ENCODE results near the gene C11orf58. TPM values are rescaled to one million over a fixed set of nuclear protein-coding genes. Genes with fewer than 3 reads are reported as not detected.
A peak's percentile ranks its signal among the peaks of the same experiment; 100 is the strongest.

The C11orf58 gene
- total RNA-seq, 1 donor from 2014 or later: 143 TPM

DNA sequence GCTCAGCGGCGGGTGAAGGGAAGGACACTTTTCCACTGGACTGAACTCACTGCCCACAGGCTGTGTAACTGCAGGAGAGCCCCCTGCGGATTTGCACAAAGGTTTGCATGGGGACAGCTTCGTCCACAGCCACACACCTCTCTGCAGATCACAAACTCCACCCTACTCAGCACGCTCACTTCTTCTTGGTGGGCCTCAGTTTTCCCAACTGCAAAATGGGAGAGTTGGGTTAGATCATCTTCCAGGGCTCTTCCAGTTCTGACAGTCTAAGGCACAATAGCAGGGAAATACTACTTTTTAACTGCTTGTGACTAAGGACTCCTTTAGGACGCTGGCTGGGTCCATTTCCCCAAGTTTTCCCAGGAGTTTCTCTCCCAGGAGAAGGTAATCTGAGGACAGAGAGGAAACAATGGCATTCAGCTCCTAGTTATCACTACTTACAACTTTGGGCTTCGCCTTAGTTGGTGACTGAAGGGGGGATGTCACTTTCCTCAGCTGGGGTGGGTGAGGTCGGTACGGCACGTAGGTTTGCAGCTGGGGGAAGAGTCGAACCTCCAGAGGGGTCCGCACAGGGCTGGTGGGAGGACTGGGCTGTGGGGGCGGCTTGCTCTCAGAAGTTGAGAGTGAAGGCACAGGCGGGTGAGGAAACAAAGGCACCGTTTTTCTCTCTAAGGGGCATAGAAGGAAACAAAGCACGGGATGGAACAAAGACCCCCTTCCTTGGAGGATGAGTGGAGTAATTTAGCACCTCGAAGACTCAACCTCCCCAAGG lies 55.8 kb downstream of the C11orf58 start:
- peaks cover 35% of the 10 kb centered on the region for H3K4me1 Mint-ChIP-seq (ENCODE audit: unreplicated experiment)
- no peak overlapping the region for H3K27ac Mint-ChIP-seq (ENCODE audit: unreplicated experiment)

DNA sequence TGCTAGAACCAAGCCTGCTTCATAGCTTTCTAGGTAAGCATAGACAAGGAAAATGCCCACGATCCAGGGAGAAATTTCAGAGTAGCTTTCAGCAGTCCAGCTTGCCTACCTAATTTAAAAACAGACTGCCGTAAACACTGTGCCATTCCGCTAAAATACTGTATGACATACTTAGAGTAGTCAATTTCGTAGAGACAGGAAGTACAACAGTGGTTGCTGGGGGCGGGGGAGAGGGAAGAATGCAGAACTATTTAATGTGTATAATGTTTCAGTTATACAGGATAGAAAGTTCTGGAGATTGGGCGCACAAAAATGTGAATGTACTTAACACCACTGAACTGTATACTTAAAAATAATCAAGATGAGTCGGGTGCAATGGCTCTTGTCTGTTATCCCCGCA lies 56.7 kb downstream of the C11orf58 start:
- Mint-ChIP-seq H3K9me3 (ENCODE audit: unreplicated experiment) (no peaks in the 10 kb centered on the region), H3K27me3 (ENCODE audit: unreplicated experiment) (no peaks in the 10 kb centered on the region), H3K36me3 (ENCODE audit: unreplicated experiment) (peaks cover 4% of the 10 kb centered on the region), H3K4me1 (ENCODE audit: unreplicated experiment) (peaks cover 35% of the 10 kb centered on the region), H3K27ac (ENCODE audit: unreplicated experiment) (peak overlapping the region; percentile 15), H3K4me3 (ENCODE audit: unreplicated experiment) (no peak overlapping the region)
- no peak for DNase-seq (ENCODE audit: extremely low spot score, unreplicated experiment)
- TF ChIP-seq, protein P1, sequence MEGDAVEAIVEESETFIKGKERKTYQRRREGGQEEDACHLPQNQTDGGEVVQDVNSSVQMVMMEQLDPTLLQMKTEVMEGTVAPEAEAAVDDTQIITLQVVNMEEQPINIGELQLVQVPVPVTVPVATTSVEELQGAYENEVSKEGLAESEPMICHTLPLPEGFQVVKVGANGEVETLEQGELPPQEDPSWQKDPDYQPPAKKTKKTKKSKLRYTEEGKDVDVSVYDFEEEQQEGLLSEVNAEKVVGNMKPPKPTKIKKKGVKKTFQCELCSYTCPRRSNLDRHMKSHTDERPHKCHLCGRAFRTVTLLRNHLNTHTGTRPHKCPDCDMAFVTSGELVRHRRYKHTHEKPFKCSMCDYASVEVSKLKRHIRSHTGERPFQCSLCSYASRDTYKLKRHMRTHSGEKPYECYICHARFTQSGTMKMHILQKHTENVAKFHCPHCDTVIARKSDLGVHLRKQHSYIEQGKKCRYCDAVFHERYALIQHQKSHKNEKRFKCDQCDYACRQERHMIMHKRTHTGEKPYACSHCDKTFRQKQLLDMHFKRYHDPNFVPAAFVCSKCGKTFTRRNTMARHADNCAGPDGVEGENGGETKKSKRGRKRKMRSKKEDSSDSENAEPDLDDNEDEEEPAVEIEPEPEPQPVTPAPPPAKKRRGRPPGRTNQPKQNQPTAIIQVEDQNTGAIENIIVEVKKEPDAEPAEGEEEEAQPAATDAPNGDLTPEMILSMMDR (IDR thresholded peaks at IDR 0.05): no peak

More for the DNA sequence above, 55.8 kb downstream of the C11orf58 start:
- no peak overlapping the region for H3K4me3 Mint-ChIP-seq (ENCODE audit: unreplicated experiment)
- no peaks in the 10 kb centered on the region for H3K9me3 Mint-ChIP-seq (ENCODE audit: unreplicated experiment)
- DNase-seq (ENCODE audit: extremely low spot score, unreplicated experiment): no peak
- H3K27me3 Mint-ChIP-seq (ENCODE audit: unreplicated experiment): no peaks in the 10 kb centered on the region
- TF ChIP-seq, protein P1 (IDR thresholded peaks at IDR 0.05): no peak
- H3K36me3 Mint-ChIP-seq (ENCODE audit: unreplicated experiment): no peaks in the 10 kb centered on the region

DNA sequence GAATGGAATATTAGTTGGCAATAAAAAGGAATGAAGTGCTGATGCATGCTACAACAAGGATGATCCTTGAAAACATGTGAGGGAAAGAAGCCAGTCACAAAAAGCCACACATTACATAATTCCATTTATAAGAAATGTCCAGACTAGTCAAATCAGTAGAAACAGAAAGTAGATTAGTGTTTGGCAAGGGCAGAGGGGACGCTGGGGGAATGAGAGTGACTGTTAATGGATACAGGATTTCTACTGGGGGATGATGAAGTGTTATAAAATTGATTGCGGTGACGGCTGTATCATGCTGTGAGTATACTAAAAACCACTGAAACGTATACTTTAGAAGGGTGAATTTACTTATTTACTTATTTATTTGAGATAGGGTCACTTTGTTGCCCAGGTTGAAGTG lies 57.9 kb downstream of the C11orf58 start:
- no peaks in the 10 kb centered on the region for H3K27me3 Mint-ChIP-seq (ENCODE audit: unreplicated experiment)
- no peak for DNase-seq (ENCODE audit: extremely low spot score, unreplicated experiment)
- H3K27ac Mint-ChIP-seq (ENCODE audit: unreplicated experiment): no peak overlapping the region
- TF ChIP-seq, protein P1 (IDR thresholded peaks at IDR 0.05): no peak
- no peaks in the 10 kb centered on the region for H3K9me3 Mint-ChIP-seq (ENCODE audit: unreplicated experiment)
- H3K36me3 Mint-ChIP-seq (ENCODE audit: unreplicated experiment): peaks cover 4% of the 10 kb centered on the region
- H3K4me3 Mint-ChIP-seq (ENCODE audit: unreplicated experiment): no peak overlapping the region
- peaks cover 32% of the 10 kb centered on the region for H3K4me1 Mint-ChIP-seq (ENCODE audit: unreplicated experiment)

DNA sequence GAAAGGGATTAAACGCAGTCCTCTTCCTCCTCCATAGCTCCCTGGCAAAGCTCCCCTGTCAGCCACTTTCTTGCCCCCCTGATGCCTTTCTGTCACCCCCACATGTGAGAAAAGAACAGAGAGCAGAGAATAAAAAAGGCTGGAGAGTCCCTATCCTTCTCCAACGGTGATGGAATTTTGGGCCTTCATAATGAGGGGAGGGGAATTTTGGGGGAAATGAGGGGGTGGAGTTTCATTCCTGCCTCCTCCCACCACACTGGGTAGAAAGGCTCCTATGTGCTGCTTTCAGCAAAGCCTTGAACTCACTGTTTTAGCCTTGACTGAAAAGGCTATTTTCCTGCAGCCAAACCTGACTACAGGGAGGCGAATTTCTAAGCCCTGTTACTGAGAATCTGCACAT lies 59.3 kb downstream of the C11orf58 start:
- peaks cover 6% of the 10 kb centered on the region for H3K36me3 Mint-ChIP-seq (ENCODE audit: unreplicated experiment)
- H3K9me3 Mint-ChIP-seq (ENCODE audit: unreplicated experiment): no peaks in the 10 kb centered on the region
- no peak for DNase-seq (ENCODE audit: extremely low spot score, unreplicated experiment)
- TF ChIP-seq, protein P1 (IDR thresholded peaks at IDR 0.05): no peak
- H3K4me1 Mint-ChIP-seq (ENCODE audit: unreplicated experiment): peaks cover 17% of the 10 kb centered on the region
- H3K4me3 Mint-ChIP-seq (ENCODE audit: unreplicated experiment): no peak overlapping the region
- no peaks in the 10 kb centered on the region for H3K27me3 Mint-ChIP-seq (ENCODE audit: unreplicated experiment)
- no peak overlapping the region for H3K27ac Mint-ChIP-seq (ENCODE audit: unreplicated experiment)

DNA sequence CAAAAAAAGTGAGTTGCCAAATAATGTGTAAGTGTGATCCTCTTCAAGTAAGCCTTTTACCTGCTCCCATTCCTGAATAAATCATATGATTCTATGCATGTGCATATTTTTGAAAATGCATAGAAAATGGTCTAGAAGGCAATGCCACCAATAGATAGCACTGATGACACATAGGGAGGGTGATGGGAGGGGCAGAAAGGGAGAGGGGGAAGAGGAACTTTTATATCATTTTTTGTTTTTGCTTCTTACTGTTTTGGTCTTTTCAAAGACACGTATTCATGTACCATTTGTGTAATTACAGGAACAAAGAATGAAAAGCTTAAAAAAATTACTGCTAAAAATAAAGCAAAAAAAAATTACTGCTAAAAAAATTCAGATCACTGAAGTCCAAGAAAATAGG lies 60.8 kb downstream of the C11orf58 start:
- DNase-seq (ENCODE audit: extremely low spot score, unreplicated experiment): no peak
- TF ChIP-seq, protein P1 (IDR thresholded peaks at IDR 0.05): no peak
- Mint-ChIP-seq H3K4me3 (ENCODE audit: unreplicated experiment) (no peak overlapping the region), H3K27ac (ENCODE audit: unreplicated experiment) (no peak overlapping the region), H3K36me3 (ENCODE audit: unreplicated experiment) (peaks cover 11% of the 10 kb centered on the region), H3K27me3 (ENCODE audit: unreplicated experiment) (no peaks in the 10 kb centered on the region), H3K4me1 (ENCODE audit: unreplicated experiment) (peaks cover 6% of the 10 kb centered on the region), H3K9me3 (ENCODE audit: unreplicated experiment) (no peaks in the 10 kb centered on the region)
